Measurements from ENCODE around the gene FILIP1L. TPM values are rescaled to one million over a fixed set of nuclear protein-coding genes. Genes with fewer than 3 reads are reported as not detected.

Gene FILIP1L
- total RNA-seq, 2 donors from 2014 or later, result 9.5 to 28.2 TPM

DNA sequence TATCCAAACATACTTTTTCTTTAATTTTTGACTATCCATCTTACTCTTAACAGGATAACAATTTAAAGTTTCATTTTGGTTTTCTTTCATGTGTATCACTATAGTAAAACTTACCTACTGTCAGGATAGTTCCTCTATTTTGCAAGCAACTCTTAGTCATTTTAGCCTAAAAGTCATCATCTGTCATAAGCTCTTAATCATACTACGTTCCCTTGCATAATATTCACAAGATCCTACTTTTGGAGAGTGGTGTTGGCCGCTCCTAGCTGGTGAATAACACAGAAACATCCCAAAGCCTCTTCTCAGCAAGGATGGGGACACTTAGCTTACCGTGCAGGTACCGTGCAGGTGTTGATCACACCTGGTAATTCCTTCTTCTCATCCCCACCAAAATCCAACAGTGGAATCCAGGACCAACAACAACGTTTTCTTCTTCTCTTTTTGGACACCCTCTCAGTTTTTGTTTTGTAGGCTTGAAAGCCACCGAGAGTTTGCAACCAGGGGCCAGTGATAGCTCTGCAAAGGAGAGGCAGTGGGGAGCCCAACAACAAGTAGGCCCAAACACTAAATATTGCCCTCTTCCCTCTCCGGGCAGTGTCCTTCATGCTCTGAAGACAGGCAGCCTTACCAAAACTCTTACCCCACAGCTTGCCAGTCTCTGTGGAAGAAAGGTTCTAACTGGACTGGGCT is 433 bp downstream of the FILIP1L start:
- TF ChIP-seq, protein P1, sequence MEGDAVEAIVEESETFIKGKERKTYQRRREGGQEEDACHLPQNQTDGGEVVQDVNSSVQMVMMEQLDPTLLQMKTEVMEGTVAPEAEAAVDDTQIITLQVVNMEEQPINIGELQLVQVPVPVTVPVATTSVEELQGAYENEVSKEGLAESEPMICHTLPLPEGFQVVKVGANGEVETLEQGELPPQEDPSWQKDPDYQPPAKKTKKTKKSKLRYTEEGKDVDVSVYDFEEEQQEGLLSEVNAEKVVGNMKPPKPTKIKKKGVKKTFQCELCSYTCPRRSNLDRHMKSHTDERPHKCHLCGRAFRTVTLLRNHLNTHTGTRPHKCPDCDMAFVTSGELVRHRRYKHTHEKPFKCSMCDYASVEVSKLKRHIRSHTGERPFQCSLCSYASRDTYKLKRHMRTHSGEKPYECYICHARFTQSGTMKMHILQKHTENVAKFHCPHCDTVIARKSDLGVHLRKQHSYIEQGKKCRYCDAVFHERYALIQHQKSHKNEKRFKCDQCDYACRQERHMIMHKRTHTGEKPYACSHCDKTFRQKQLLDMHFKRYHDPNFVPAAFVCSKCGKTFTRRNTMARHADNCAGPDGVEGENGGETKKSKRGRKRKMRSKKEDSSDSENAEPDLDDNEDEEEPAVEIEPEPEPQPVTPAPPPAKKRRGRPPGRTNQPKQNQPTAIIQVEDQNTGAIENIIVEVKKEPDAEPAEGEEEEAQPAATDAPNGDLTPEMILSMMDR (IDR thresholded peaks at IDR 0.05), result no peak
- no peak for TF ChIP-seq POLR2A (IDR thresholded peaks at IDR 0.05)
- no peak for TF ChIP-seq POLR2AphosphoS5 (IDR thresholded peaks at IDR 0.05)
- no peaks in the 10 kb centered on the region for H3K9me3 ChIP-seq
- H3K4me3 ChIP-seq, result no peak overlapping the region
- WGBS, result 97% methylated on average over 7 of the region's 7 CpGs
- H3K36me3 ChIP-seq, result no peaks in the 10 kb centered on the region
- DNase-seq (ENCODE audit: low spot score), result no peak
- H3K4me1 ChIP-seq (replicated peaks), result no peaks in the 10 kb centered on the region
- H3K27me3 ChIP-seq (replicated peaks; ENCODE audit: insufficient read depth), result no peaks in the 10 kb centered on the region
- no peak overlapping the region for H3K27ac ChIP-seq
- intact Hi-C loops (cut with DNase I), result loop anchor here (5.0 kb wide), 1 partner anchor 38 kb away; no protein-coding TSS in a partner anchor

GRCh38 chr3:100111728-100112127 is 2.6 kb downstream of the FILIP1L start:
- Histone ChIP-seq H3K27ac (no peak overlapping the region), H3K27me3 (replicated peaks; ENCODE audit: insufficient read depth) (no peaks in the 10 kb centered on the region), H3K4me1 (replicated peaks) (no peaks in the 10 kb centered on the region), H3K9me3 (no peaks in the 10 kb centered on the region), H3K36me3 (no peaks in the 10 kb centered on the region), H3K4me3 (no peak overlapping the region)
- 54% methylated on average over 1 of the region's 1 CpG for WGBS
- no peak for DNase-seq (ENCODE audit: low spot score)
- intact Hi-C loops (cut with DNase I), result loop anchor here (5.0 kb wide), 1 partner anchor 41 kb away; no protein-coding TSS in a partner anchor
- TF ChIP-seq, protein P1 (IDR thresholded peaks at IDR 0.05), result no peak
- no peak for TF ChIP-seq POLR2A (IDR thresholded peaks at IDR 0.05)
- no peak for TF ChIP-seq POLR2AphosphoS5 (IDR thresholded peaks at IDR 0.05)

DNA sequence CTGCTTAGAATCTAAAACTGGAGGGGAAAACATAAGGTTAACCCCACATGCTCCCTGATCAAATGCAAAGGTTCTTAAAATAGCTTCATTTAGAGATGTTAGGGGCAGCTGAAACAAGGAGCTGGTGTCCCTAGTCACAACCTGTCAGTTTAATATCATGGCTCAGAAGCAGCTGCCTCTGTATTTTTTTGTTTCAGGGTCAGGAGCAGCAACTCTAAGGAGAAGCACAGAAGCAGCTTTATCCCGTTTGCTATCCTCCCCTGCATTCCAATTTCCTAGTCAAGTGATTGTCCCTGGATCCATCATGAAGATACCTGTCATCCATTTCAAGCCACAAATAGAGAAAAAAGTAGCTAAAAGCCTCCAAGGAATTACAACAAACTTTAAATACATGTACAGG is 4.1 kb downstream of the FILIP1L start:
- 69% methylated on average over 1 of the region's 1 CpG for WGBS
- DNase-seq (ENCODE audit: low spot score), result no peak
- H3K36me3 ChIP-seq, result no peaks in the 10 kb centered on the region
- H3K27me3 ChIP-seq (replicated peaks; ENCODE audit: insufficient read depth), result no peaks in the 10 kb centered on the region
- TF ChIP-seq POLR2A (IDR thresholded peaks at IDR 0.05) (no peak), POLR2AphosphoS5 (IDR thresholded peaks at IDR 0.05) (no peak)
- TF ChIP-seq, protein P1 (IDR thresholded peaks at IDR 0.05), result no peak
- no peaks in the 10 kb centered on the region for H3K9me3 ChIP-seq
- H3K4me3 ChIP-seq, result no peak overlapping the region
- no peak overlapping the region for H3K27ac ChIP-seq
- intact Hi-C loops (cut with DNase I), result loop anchor here (5.0 kb wide), 1 partner anchor 42 kb away; no protein-coding TSS in a partner anchor
- H3K4me1 ChIP-seq (replicated peaks), result no peaks in the 10 kb centered on the region

DNA sequence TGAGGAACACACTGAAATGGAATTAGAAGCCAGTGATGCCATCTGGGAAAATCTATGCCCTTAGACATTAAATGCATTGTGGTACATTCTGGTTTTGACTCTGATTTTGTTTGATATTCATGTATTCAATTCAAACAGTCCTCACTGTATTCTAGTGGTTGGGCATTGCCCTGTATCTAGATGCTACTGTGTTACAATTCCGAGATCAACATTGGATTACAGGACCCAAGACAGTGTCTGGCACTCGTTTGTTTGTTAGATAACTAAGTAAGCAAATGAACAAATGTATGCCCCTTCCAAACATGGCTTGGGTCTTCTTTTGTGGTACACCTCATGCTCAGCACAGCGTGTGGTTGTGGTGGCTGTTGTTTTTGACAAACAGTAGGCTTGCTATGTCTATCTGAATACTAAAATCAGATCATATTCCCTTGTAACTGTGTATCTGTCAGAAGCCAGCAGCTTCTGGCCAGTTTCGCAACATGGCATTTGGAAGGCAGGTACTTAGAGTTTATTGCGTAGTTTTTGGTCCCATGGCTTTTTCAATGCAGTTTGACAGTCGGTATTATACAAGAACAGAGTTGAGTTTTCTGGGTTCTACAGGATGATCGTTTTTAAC is 5.7 kb downstream of the FILIP1L start:
- WGBS, result 76% methylated on average over 7 of the region's 7 CpGs
- DNase-seq (ENCODE audit: low spot score), result no peak
- H3K4me3 ChIP-seq, result no peak overlapping the region
- no peaks in the 10 kb centered on the region for H3K9me3 ChIP-seq
- H3K27me3 ChIP-seq (replicated peaks; ENCODE audit: insufficient read depth), result no peaks in the 10 kb centered on the region
- no peak overlapping the region for H3K27ac ChIP-seq
- no peak for TF ChIP-seq POLR2A (IDR thresholded peaks at IDR 0.05)
- TF ChIP-seq POLR2AphosphoS5 (IDR thresholded peaks at IDR 0.05), result no peak
- TF ChIP-seq, protein P1 (IDR thresholded peaks at IDR 0.05), result no peak
- peaks cover 5% of the 10 kb centered on the region for H3K4me1 ChIP-seq (replicated peaks)
- H3K36me3 ChIP-seq, result no peaks in the 10 kb centered on the region
- intact Hi-C loops (cut with DNase I), result no loop called here
